ENCODE measurements around the gene OLFM2.
"Not testable (repeated sequence)": the region's sequence is repeated elsewhere in the genome, so short reads cannot be mapped to it uniquely, and the experiment has no call there.

GRCh38 chr19:9843626-9844273, 92.6 kb downstream of the OLFM2 start:
- not testable (repeated sequence) for TF ChIP-seq POLR2A, CTCF (IDR thresholded peaks at IDR 0.05)
